MM.1S (cell line): ENCODE results near the gene MRPL23.

Experiments used
- EZH2 ChIP-seq: fragments of 300-600 bp; sonication (generic); optimal IDR thresholded peaks from 2 replicates; pipeline ENCODE3; 2017; ENCODE audit warnings: low read depth, mild to moderate bottlenecking, antibody characterized with exemption, low read length, mixed read lengths
- EZH2phosphoT487 ChIP-seq: fragments of 300-600 bp; sonication (generic); IDR thresholded peaks from 2 replicates; pipeline ENCODE4 v1.6.1; 2018; ENCODE audit warnings: antibody characterized with exemption, low read length
- TF ChIP-seq, protein P1 (sequence below): fragments of 300-600 bp; sonication (generic); IDR thresholded peaks from 2 replicates; pipeline ENCODE4 v1.5.1; 2016; ENCODE audit warnings: antibody characterized with exemption, low read length, mixed read lengths

GRCh38 chr11:1988174-1988573, 41.0 kb downstream of the MRPL23 start:
- TF ChIP-seq EZH2 (no peak), EZH2phosphoT487 (no peak)
- TF ChIP-seq, protein P1, sequence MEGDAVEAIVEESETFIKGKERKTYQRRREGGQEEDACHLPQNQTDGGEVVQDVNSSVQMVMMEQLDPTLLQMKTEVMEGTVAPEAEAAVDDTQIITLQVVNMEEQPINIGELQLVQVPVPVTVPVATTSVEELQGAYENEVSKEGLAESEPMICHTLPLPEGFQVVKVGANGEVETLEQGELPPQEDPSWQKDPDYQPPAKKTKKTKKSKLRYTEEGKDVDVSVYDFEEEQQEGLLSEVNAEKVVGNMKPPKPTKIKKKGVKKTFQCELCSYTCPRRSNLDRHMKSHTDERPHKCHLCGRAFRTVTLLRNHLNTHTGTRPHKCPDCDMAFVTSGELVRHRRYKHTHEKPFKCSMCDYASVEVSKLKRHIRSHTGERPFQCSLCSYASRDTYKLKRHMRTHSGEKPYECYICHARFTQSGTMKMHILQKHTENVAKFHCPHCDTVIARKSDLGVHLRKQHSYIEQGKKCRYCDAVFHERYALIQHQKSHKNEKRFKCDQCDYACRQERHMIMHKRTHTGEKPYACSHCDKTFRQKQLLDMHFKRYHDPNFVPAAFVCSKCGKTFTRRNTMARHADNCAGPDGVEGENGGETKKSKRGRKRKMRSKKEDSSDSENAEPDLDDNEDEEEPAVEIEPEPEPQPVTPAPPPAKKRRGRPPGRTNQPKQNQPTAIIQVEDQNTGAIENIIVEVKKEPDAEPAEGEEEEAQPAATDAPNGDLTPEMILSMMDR, result no peak
